ENCODE results near the gene CNTNAP4.

The CNTNAP4 gene

DNA sequence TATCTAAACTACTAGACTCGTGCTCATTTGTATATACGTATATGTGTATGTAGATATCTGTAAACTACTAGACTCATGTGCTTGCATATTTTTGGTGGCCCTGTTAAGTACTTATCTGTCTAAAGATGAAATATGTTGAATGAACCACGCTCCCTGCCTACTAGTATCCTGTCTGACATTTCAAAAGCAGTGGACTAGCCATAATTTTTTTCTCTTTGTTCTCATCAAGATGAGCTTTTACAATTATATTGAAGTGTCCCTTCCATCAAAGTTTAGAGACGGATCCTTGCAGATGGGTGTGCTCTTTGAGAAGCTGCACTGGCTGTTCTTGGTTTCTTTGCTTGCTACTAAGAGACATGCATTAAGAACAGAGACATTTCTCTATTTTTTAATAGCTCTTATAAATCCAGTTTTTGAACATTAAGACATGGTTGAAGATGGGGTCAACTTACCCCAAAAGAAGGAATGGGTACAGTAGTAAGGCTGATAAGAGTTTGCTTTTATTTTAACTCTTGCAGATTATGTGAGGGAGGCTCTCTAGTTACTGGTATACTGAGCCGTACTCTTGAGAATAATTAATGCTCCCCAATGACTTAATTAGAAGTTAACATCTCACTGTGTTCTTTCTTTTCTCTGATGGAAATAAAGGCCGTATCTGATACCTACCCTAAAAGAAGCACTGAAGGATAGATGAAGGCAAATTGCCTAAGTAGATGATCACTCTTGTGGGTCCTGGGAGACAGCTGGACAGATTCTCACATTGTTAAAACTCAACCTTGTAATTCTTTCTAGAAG lies 3.4 kb downstream of the CNTNAP4 start:
- no peak overlapping the region for H3K4me3 ChIP-seq (ENCODE audit: low read depth in 1 of 2, low read length in 2 of 2)
- ATAC-seq (ENCODE audit: insufficient read depth, low read depth) (no peak), DNase-seq (no peak)
- no peak overlapping the region for H3K4me2 ChIP-seq (ENCODE audit: insufficient read depth, low read length)
- no peak overlapping the region for H3K9ac ChIP-seq (ENCODE audit: low read depth, low read length)
- H4K20me1 ChIP-seq (ENCODE audit: insufficient read depth, low read length) = no peaks in the 10 kb centered on the region
- H3K27me3 ChIP-seq (ENCODE audit: insufficient read depth, low read length, poor library complexity) = no peaks in the 10 kb centered on the region
- H3K79me2 ChIP-seq (ENCODE audit: insufficient read depth, low read length) = no peaks in the 10 kb centered on the region
- no peak overlapping the region for H2AFZ ChIP-seq (ENCODE audit: low read depth, low read length)
- no peaks in the 10 kb centered on the region for H3K9me3 ChIP-seq (ENCODE audit: insufficient read depth, low read length, severe bottlenecking)
- no peaks in the 10 kb centered on the region for H3K4me1 ChIP-seq (ENCODE audit: insufficient read depth, low read length)
- no peak overlapping the region for H3K27ac ChIP-seq (ENCODE audit: low read length)
- TF ChIP-seq, protein P1, sequence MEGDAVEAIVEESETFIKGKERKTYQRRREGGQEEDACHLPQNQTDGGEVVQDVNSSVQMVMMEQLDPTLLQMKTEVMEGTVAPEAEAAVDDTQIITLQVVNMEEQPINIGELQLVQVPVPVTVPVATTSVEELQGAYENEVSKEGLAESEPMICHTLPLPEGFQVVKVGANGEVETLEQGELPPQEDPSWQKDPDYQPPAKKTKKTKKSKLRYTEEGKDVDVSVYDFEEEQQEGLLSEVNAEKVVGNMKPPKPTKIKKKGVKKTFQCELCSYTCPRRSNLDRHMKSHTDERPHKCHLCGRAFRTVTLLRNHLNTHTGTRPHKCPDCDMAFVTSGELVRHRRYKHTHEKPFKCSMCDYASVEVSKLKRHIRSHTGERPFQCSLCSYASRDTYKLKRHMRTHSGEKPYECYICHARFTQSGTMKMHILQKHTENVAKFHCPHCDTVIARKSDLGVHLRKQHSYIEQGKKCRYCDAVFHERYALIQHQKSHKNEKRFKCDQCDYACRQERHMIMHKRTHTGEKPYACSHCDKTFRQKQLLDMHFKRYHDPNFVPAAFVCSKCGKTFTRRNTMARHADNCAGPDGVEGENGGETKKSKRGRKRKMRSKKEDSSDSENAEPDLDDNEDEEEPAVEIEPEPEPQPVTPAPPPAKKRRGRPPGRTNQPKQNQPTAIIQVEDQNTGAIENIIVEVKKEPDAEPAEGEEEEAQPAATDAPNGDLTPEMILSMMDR (IDR thresholded peaks at IDR 0.05; ENCODE audit: borderline replicate concordance, extremely low read depth, low read length, poor library complexity, severe bottlenecking) = no peak
- TF ChIP-seq EZH2 (IDR thresholded peaks at IDR 0.05; ENCODE audit: borderline replicate concordance, low read depth, low read length, severe bottlenecking) = no peak
- no peaks in the 10 kb centered on the region for H3K36me3 ChIP-seq (ENCODE audit: insufficient read depth, low read length)

DNA sequence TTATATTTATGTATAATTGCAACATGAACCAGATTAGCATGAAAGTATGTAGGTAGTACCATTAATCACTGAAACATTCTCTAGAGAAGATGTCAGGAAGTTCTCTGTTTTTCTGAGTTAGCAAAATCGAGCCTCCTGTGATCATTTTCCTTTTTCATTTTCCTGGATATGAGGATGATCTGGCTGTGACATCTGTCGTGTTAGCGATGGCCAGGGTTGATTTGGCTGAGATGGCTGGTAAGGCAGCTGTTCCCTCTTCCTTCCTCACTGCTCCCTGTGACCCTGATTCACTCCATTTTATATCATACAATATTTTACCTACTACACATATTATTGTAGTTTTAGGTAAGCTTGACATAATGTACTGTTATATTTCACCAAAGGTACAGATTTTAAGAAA lies 10.3 kb downstream of the CNTNAP4 start:
- Histone ChIP-seq H3K4me1 (ENCODE audit: insufficient read depth, low read length) (no peaks in the 10 kb centered on the region), H3K9ac (ENCODE audit: low read depth, low read length) (no peak overlapping the region), H3K27me3 (ENCODE audit: insufficient read depth, low read length, poor library complexity) (no peaks in the 10 kb centered on the region), H3K9me3 (ENCODE audit: insufficient read depth, low read length, severe bottlenecking) (no peaks in the 10 kb centered on the region), H4K20me1 (ENCODE audit: insufficient read depth, low read length) (no peaks in the 10 kb centered on the region), H3K79me2 (ENCODE audit: insufficient read depth, low read length) (no peaks in the 10 kb centered on the region), H3K4me2 (ENCODE audit: insufficient read depth, low read length) (no peak overlapping the region), H3K27ac (ENCODE audit: low read length) (no peak overlapping the region), H2AFZ (ENCODE audit: low read depth, low read length) (no peak overlapping the region), H3K4me3 (ENCODE audit: low read depth in 1 of 2, low read length in 2 of 2) (no peak overlapping the region), H3K36me3 (ENCODE audit: insufficient read depth, low read length) (no peaks in the 10 kb centered on the region)
- ATAC-seq (ENCODE audit: insufficient read depth, low read depth) = no peak
- no peak for TF ChIP-seq EZH2 (IDR thresholded peaks at IDR 0.05; ENCODE audit: borderline replicate concordance, low read depth, low read length, severe bottlenecking)
- TF ChIP-seq, protein P1 (IDR thresholded peaks at IDR 0.05; ENCODE audit: borderline replicate concordance, extremely low read depth, low read length, poor library complexity, severe bottlenecking) = no peak
- DNase-seq = no peak

DNA sequence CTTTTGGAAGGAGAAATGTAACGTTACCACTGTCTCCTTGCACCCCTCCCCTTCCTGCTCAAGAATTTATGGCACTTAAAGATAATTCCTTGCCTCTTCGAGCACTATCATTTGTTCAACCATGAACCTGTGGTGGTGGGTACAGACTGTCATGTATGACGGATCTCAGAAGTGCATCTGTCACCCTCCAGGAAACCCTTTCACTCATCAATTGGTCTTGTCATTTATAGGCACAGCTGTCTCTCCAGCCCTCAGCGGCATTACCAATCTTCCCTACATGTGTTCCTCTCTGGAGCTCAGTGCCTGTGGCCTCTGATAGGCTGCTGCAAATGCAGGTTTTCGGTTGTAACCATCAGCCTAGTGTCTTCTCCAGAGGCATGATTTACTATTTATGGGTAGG lies 15.0 kb downstream of the CNTNAP4 start:
- Histone ChIP-seq H2AFZ (ENCODE audit: low read depth, low read length) (no peak overlapping the region), H3K9ac (ENCODE audit: low read depth, low read length) (no peak overlapping the region), H3K9me3 (ENCODE audit: insufficient read depth, low read length, severe bottlenecking) (no peaks in the 10 kb centered on the region), H3K4me1 (ENCODE audit: insufficient read depth, low read length) (no peaks in the 10 kb centered on the region), H3K36me3 (ENCODE audit: insufficient read depth, low read length) (no peaks in the 10 kb centered on the region), H3K27ac (ENCODE audit: low read length) (no peak overlapping the region), H4K20me1 (ENCODE audit: insufficient read depth, low read length) (no peaks in the 10 kb centered on the region), H3K4me3 (ENCODE audit: low read depth in 1 of 2, low read length in 2 of 2) (no peak overlapping the region), H3K27me3 (ENCODE audit: insufficient read depth, low read length, poor library complexity) (no peaks in the 10 kb centered on the region), H3K4me2 (ENCODE audit: insufficient read depth, low read length) (no peak overlapping the region), H3K79me2 (ENCODE audit: insufficient read depth, low read length) (no peaks in the 10 kb centered on the region)
- DNase-seq = no peak
- TF ChIP-seq EZH2 (IDR thresholded peaks at IDR 0.05; ENCODE audit: borderline replicate concordance, low read depth, low read length, severe bottlenecking) = no peak
- TF ChIP-seq, protein P1 (IDR thresholded peaks at IDR 0.05; ENCODE audit: borderline replicate concordance, extremely low read depth, low read length, poor library complexity, severe bottlenecking) = no peak
- no peak for ATAC-seq (ENCODE audit: insufficient read depth, low read depth)

Data from DND-41 (cell line).